Activated CD4-positive, alpha-beta T cell treated with anti-CD3 and anti-CD28 coated beads, Interleukin-2, amount 10 ng/mL, durations not matched to agents 24 days and 14 days (primary cell): ENCODE measurements around the gene CD28. TPM values are rescaled to one million over a fixed set of nuclear protein-coding genes. Genes with fewer than 3 reads are reported as not detected.

Source experiments
- DNase-seq: peaks from one replicate; pipeline ENCODE4 v3.0.0; 2022
- H3K27ac Mint-ChIP-seq: one replicate; pipeline ENCODE4 v1.8.0; 2022; ENCODE audit warnings: mild to moderate bottlenecking, mixed read lengths
- H3K27me3 Mint-ChIP-seq: one replicate; pipeline ENCODE4 v1.8.0; 2022; ENCODE audit warnings: mixed read lengths
- H3K36me3 Mint-ChIP-seq: one replicate; pipeline ENCODE4 v1.8.0; 2022; ENCODE audit warnings: low read depth, mild to moderate bottlenecking, mixed read lengths
- H3K4me1 Mint-ChIP-seq: one replicate; pipeline ENCODE4 v1.8.0; 2021; ENCODE audit warnings: mixed read lengths
- H3K4me3 Mint-ChIP-seq: one replicate; pipeline ENCODE4 v1.8.0; 2022; ENCODE audit warnings: mild to moderate bottlenecking, moderate library complexity, mixed read lengths
- H3K9me3 Mint-ChIP-seq: one replicate; pipeline ENCODE4 v1.8.0; 2021; ENCODE audit warnings: mixed read lengths
- intact Hi-C: fragments of 100-400 bp; cut with micrococcal nuclease; formaldehyde crosslinking; loops from one replicate; pipeline ENCODE4 v1.15.1; 2023
- total RNA-seq: library from RNA; stranded (reverse); gene quantifications from 2 replicates; pipeline ENCODE4 v1.2.3, GENCODE V29; 2022

The CD28 gene
- total RNA-seq, 1 donor from 2014 or later = 130 TPM

DNA sequence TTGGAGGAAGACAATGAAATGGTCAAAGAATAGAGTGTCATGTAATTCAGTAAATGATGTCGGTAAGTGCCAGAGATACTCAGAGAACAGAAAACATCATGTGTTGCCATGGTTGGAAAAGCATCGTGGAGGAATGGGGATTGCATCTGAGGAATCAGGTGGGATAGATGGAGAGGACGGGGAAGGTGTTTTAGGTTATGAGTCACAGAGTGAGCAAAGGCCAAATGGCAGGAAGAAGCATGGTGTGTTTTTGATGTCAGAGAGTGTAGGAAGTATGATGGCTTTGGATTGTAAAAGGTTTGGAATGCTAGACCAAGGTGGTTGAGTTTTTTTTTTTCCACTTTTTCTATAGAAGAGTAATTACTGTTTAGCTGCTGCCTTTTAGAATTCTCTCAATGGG lies 27.5 kb upstream of the CD28 start:
- intact Hi-C loops = no loop called here
- Mint-ChIP-seq H3K4me1 (peaks cover 49% of the 10 kb centered on the region), H3K27ac (no peak overlapping the region), H3K36me3 (peaks cover 6% of the 10 kb centered on the region), H3K4me3 (no peak overlapping the region), H3K9me3 (peaks cover 11% of the 10 kb centered on the region), H3K27me3 (no peaks in the 10 kb centered on the region)
- DNase-seq = no peak

- H3K27ac Mint-ChIP-seq = no peak overlapping the region
- peaks cover 5% of the 10 kb centered on the region for H3K36me3 Mint-ChIP-seq
- DNase-seq = no peak
- intact Hi-C loops = no loop called here
- H3K4me1 Mint-ChIP-seq = peaks cover 48% of the 10 kb centered on the region
- peaks cover 11% of the 10 kb centered on the region for H3K9me3 Mint-ChIP-seq
- no peaks in the 10 kb centered on the region for H3K27me3 Mint-ChIP-seq
- no peak overlapping the region for H3K4me3 Mint-ChIP-seq
Measured at GRCh38 chr2:203679401-203679800, 27.0 kb upstream of the CD28 start.

GRCh38 chr2:203681978-203682377 lies 24.5 kb upstream of the CD28 start:
- peak; percentile 63 for DNase-seq
- intact Hi-C loops = no loop called here
- Mint-ChIP-seq H3K36me3 (peaks cover 1% of the 10 kb centered on the region), H3K9me3 (peaks cover 15% of the 10 kb centered on the region), H3K4me3 (no peak overlapping the region), H3K27me3 (no peaks in the 10 kb centered on the region), H3K27ac (no peak overlapping the region), H3K4me1 (peaks cover 40% of the 10 kb centered on the region)

- intact Hi-C loops = no loop called here
- Mint-ChIP-seq H3K27me3 (no peaks in the 10 kb centered on the region), H3K36me3 (peaks cover 1% of the 10 kb centered on the region), H3K27ac (no peak overlapping the region), H3K9me3 (peaks cover 15% of the 10 kb centered on the region), H3K4me1 (peaks cover 40% of the 10 kb centered on the region), H3K4me3 (no peak overlapping the region)
- no peak for DNase-seq
Measured at GRCh38 chr2:203682688-203683130, 23.7 kb upstream of the CD28 start.

DNA sequence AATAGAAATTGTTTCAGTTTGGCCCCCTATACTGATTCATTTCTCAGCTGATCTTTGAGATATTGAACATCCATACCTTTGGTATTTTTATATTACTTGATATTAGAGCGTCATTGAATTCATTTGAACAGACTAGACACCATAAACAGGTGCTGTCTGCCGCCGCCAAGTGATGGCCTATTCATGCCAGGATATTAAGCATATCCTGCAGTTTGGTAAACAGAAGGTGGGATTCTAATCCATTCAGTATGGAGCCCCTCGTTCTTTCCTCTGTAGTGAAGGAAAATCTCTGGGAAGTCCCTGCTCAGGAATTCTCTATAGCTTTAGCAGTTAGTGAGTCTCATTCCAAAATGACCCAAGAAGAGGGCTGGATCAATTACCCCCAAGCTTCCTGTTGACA lies 23.0 kb upstream of the CD28 start:
- no peaks in the 10 kb centered on the region for H3K27me3 Mint-ChIP-seq
- H3K36me3 Mint-ChIP-seq = peaks cover 1% of the 10 kb centered on the region
- H3K9me3 Mint-ChIP-seq = peaks cover 13% of the 10 kb centered on the region
- H3K4me3 Mint-ChIP-seq = no peak overlapping the region
- intact Hi-C loops = no loop called here
- peaks cover 40% of the 10 kb centered on the region for H3K4me1 Mint-ChIP-seq
- DNase-seq = no peak
- no peak overlapping the region for H3K27ac Mint-ChIP-seq

- Mint-ChIP-seq H3K9me3 (peaks cover 7% of the 10 kb centered on the region), H3K4me3 (no peak overlapping the region), H3K27me3 (no peaks in the 10 kb centered on the region), H3K27ac (no peak overlapping the region), H3K4me1 (peaks cover 38% of the 10 kb centered on the region), H3K36me3 (no peaks in the 10 kb centered on the region)
- peak; percentile 72 for DNase-seq
- intact Hi-C loops = loop anchor here (1.0 to 2.0 kb wide), 2 partner anchors 10 to 21 kb away; no protein-coding TSS in a partner anchor
Measured at GRCh38 chr2:203683932-203684556, 22.4 kb upstream of the CD28 start.

DNA sequence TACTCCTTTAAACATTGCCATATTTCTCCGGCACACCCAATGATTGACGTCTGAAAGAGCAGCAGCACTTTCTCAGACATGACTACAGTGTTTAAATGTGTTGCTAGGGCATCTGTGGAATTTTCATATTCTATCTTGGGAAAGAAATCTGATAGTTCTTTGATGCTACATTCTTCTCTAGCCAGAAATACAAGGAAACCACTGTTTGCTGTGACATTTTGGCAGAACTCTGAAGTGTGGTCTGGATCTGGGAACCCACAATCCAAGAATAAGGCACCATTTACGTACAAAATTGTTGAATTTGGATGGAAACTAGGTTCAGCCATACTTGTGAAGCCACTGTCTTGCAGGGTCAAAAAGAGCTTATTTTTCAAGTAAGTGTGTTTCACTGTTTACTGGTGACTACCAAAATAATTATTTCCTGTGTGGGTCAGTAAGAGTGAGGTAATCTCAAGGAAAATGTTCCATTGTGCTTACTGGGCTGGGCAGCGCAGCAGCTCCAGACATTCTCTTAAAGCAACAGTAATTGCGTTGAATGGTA lies 21.3 kb upstream of the CD28 start:
- Mint-ChIP-seq H3K36me3 (no peaks in the 10 kb centered on the region), H3K4me3 (no peak overlapping the region), H3K27ac (no peak overlapping the region), H3K27me3 (peaks cover 2% of the 10 kb centered on the region), H3K9me3 (peaks cover 7% of the 10 kb centered on the region), H3K4me1 (peaks cover 38% of the 10 kb centered on the region)
- DNase-seq = no peak
- intact Hi-C loops = loop anchor here (2.0 kb wide), 1 partner anchor 20 kb away; no protein-coding TSS in a partner anchor

GRCh38 chr2:203685789-203686420 lies 20.5 kb upstream of the CD28 start:
- Mint-ChIP-seq H3K36me3 (no peaks in the 10 kb centered on the region), H3K4me1 (peaks cover 33% of the 10 kb centered on the region), H3K4me3 (no peak overlapping the region), H3K9me3 (peaks cover 7% of the 10 kb centered on the region), H3K27me3 (peaks cover 2% of the 10 kb centered on the region), H3K27ac (no peak overlapping the region)
- intact Hi-C loops = loop anchor here (2.0 kb wide), 1 partner anchor 19 kb away; no protein-coding TSS in a partner anchor
- no peak for DNase-seq

DNA sequence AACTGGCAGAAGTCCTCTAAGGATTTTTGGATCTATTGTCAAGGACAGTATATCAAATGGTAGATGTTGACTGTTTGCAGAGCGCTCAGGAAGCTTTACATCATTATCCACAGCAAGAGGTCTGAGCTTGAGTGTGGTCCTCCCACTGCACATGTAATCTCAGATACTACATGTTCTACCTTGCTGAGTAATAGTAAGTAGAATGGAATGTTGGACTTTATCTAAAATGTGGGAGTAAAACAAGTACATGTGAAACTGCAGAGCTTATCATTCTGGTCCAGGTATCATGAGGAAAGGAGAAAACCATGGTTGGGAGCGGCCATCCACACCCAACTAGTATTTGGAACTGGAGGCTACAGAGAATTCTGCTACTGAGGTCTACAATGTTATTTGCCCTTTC lies 19.3 kb upstream of the CD28 start:
- Mint-ChIP-seq H3K9me3 (peaks cover 7% of the 10 kb centered on the region), H3K4me1 (peaks cover 25% of the 10 kb centered on the region), H3K36me3 (no peaks in the 10 kb centered on the region), H3K4me3 (no peak overlapping the region), H3K27ac (no peak overlapping the region), H3K27me3 (peaks cover 2% of the 10 kb centered on the region)
- no peak for DNase-seq
- intact Hi-C loops = no loop called here

DNA sequence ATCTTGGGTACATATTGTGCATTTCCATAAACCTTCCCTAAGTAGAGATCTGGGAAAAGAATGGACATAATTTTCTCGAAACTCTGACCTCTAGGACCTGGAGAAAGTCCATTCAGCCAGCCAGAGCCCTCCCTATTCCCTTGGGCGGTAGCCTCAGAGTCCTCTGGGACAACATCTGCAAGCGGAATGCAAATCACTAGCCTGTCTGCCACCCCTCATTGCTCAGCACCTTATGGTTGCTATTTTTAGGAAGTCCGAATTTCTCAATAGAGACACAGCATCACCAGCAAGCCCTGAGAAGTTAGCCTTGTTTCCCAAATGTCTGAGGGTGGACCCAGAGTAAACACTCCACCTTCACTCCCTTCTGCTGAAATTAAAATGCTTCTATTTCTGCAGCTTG lies 17.6 kb upstream of the CD28 start:
- peaks cover 2% of the 10 kb centered on the region for H3K27me3 Mint-ChIP-seq
- no peak for DNase-seq

DNA sequence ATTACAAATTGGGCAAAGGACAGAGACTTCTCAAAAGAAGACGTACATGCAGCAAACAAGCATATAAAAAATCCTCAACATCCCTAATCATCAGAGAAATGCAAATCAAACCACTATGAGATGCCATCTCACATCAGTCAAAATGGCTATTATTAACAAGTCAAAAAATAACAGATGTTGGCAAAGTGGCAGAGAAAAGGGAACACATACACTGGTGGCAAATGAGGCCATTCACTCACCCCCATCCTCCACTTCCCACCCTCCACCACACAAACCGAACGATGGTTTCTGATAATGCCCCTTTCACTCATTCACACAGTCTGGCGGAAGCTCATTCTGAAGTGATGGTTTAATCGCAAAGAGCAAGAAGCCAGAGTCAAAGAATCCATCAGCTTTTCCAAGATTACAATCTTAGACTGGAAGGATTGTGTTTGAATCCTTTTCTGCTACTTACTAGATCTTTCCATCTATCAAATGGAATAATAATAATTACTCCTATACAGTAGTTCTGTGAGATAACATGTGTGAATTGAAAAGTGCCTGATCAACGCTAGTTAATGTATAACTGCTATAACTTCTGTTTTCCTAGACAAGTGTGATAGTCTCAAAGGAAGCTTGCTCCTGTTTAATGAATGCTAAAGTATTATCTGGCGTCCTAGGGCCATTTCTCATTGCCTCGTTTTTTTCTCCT lies 16.9 kb upstream of the CD28 start:
- H3K36me3 Mint-ChIP-seq = no peaks in the 10 kb centered on the region
- intact Hi-C loops = no loop called here
- no peak for DNase-seq
- no peak overlapping the region for H3K4me3 Mint-ChIP-seq
- H3K27me3 Mint-ChIP-seq = peaks cover 2% of the 10 kb centered on the region
- peaks cover 11% of the 10 kb centered on the region for H3K4me1 Mint-ChIP-seq
- H3K27ac Mint-ChIP-seq = no peak overlapping the region
- H3K9me3 Mint-ChIP-seq = peaks cover 7% of the 10 kb centered on the region

More for the DNA sequence above, 17.6 kb upstream of the CD28 start:
- no peaks in the 10 kb centered on the region for H3K36me3 Mint-ChIP-seq
- H3K27ac Mint-ChIP-seq = no peak overlapping the region
- H3K9me3 Mint-ChIP-seq = peaks cover 7% of the 10 kb centered on the region
- H3K4me1 Mint-ChIP-seq = peaks cover 16% of the 10 kb centered on the region
- no peak overlapping the region for H3K4me3 Mint-ChIP-seq
- intact Hi-C loops = no loop called here

DNA sequence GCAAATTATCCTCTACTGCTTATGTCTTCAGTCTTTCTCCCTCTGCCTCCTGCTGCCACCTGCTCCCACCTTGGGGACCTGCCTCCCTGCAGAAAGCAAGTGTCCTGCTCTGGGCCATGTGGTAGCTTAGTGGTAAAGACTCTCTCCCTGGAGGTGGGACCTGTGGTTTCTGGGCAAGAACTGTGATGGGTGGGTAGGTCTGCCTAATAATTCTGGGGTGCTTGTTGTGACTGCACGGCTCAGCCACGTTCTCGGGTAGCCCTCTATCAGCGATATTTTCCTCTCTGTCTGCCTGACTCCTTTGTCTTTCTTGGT lies 16.4 kb upstream of the CD28 start:
- Mint-ChIP-seq H3K9me3 (peaks cover 4% of the 10 kb centered on the region), H3K36me3 (no peaks in the 10 kb centered on the region), H3K27me3 (peaks cover 2% of the 10 kb centered on the region), H3K4me1 (peaks cover 11% of the 10 kb centered on the region), H3K4me3 (no peak overlapping the region), H3K27ac (no peak overlapping the region)
- intact Hi-C loops = no loop called here
- no peak for DNase-seq

GRCh38 chr2:203690441-203691047 lies 15.9 kb upstream of the CD28 start:
- H3K27ac Mint-ChIP-seq = no peak overlapping the region
- intact Hi-C loops = no loop called here
- H3K4me3 Mint-ChIP-seq = no peak overlapping the region
- H3K36me3 Mint-ChIP-seq = no peaks in the 10 kb centered on the region
- peaks cover 2% of the 10 kb centered on the region for H3K27me3 Mint-ChIP-seq
- no peak for DNase-seq
- H3K4me1 Mint-ChIP-seq = peaks cover 10% of the 10 kb centered on the region
- no peaks in the 10 kb centered on the region for H3K9me3 Mint-ChIP-seq

DNA sequence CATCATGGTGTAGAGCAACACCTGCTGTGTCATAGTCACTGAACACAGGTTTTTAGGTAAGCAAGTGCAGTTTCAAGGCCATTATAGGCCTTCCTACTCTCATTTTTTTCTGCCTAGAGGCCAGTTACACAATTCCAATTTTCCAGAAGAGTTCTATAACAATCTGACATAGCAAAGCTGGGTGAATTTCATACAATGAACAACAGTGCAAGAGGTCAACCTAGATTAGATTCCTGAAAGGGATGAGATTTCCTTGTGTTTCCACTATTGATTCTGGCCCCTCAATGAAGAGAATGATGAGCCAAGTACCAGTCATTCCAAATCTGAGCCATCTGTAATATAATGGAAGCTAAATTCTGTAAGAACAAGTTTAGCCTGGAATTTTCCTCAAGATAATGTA lies 15.3 kb upstream of the CD28 start:
- no peak for DNase-seq
- Mint-ChIP-seq H3K4me3 (no peak overlapping the region), H3K27me3 (peaks cover 2% of the 10 kb centered on the region), H3K9me3 (no peaks in the 10 kb centered on the region), H3K4me1 (peaks cover 10% of the 10 kb centered on the region), H3K27ac (no peak overlapping the region), H3K36me3 (no peaks in the 10 kb centered on the region)
- intact Hi-C loops = no loop called here
